SJSA1 (cell line): ENCODE results near the gene ASB4. TPM values are rescaled to one million over a fixed set of nuclear protein-coding genes. Genes with fewer than 3 reads are reported as not detected.

ENCODE experiments used
- DNase-seq, 2 experiments: peaks; one replicate each; pipeline ENCODE4 v3.0.0-alpha.2; 2015 to 2020; ENCODE audit warnings: low spot score in 2 of 2, low read depth in 1 of 2
- H3K27ac ChIP-seq: fragments of 250-450 bp; sonication (Bioruptor Pico); 2 replicates; pipeline ENCODE4 v1.5.1; 2020; ENCODE audit warnings: mild to moderate bottlenecking, moderate library complexity
- H3K27me3 ChIP-seq: fragments of 250-450 bp; sonication (Bioruptor Pico); replicated peaks from 2 replicates; pipeline ENCODE4 v1.5.1; 2020; ENCODE audit warnings: mild to moderate bottlenecking, moderate library complexity
- H3K36me3 ChIP-seq: fragments of 250-450 bp; sonication (Bioruptor Pico); 2 replicates; pipeline ENCODE4 v1.5.1; 2020; ENCODE audit warnings: mild to moderate bottlenecking
- H3K4me1 ChIP-seq: fragments of 250-450 bp; sonication (Bioruptor Pico); replicated peaks from 2 replicates; pipeline ENCODE4 v1.6.1; 2021; ENCODE audit warnings: mild to moderate bottlenecking
- H3K4me3 ChIP-seq: fragments of 250-450 bp; sonication (Bioruptor Pico); 2 replicates; pipeline ENCODE4 v1.5.1; 2020; ENCODE audit warnings: mild to moderate bottlenecking
- H3K9me3 ChIP-seq: fragments of 250-450 bp; sonication (Bioruptor Pico); replicated peaks from 2 replicates; pipeline ENCODE4 v1.5.1; 2020; ENCODE audit warnings: mild to moderate bottlenecking
- total RNA-seq: library from RNA; depleted of rRNA; stranded (reverse); fragments of >200 nt; shearing (Covaris generic); gene quantifications from 2 replicates; pipeline ENCODE4 v1.2.3, GENCODE V29; 2014

ASB4 gene
- total RNA-seq, 1 experiment from 2014 or later, result not detected

GRCh38 chr7:95560674-95561073 is 74.9 kb downstream of the ASB4 start:
- Histone ChIP-seq H3K36me3 (no peaks in the 10 kb centered on the region), H3K27me3 (0 out of 2 replicates have a peak, but pooled peaks cover 4% of the 10 kb centered on the region)

GRCh38 chr7:95569720-95570119 is 84.0 kb downstream of the ASB4 start:
- Histone ChIP-seq H3K4me1 (no peaks in the 10 kb centered on the region), H3K36me3 (no peaks in the 10 kb centered on the region), H3K27ac (no peak overlapping the region), H3K27me3 (no peaks in the 10 kb centered on the region), H3K4me3 (no peak overlapping the region), H3K9me3 (no peaks in the 10 kb centered on the region)
- no peak for DNase-seq

More at GRCh38 chr7:95560674-95561073, 74.9 kb downstream of the ASB4 start:
- H3K4me3 ChIP-seq, result no peak overlapping the region
- no peaks in the 10 kb centered on the region for H3K9me3 ChIP-seq
- no peak for DNase-seq
- no peak overlapping the region for H3K27ac ChIP-seq
- H3K4me1 ChIP-seq, result no peaks in the 10 kb centered on the region

GRCh38 chr7:95577137-95577536 is 91.4 kb downstream of the ASB4 start:
- Histone ChIP-seq H3K27ac (no peak overlapping the region), H3K27me3 (peaks cover 8% of the 10 kb centered on the region; the same call in 1 of the 2 replicates), H3K9me3 (no peaks in the 10 kb centered on the region), H3K4me1 (no peaks in the 10 kb centered on the region), H3K4me3 (no peak overlapping the region), H3K36me3 (no peaks in the 10 kb centered on the region)
- DNase-seq, result no peak

GRCh38 chr7:95578299-95578855 is 92.6 kb downstream of the ASB4 start:
- no peaks in the 10 kb centered on the region for H3K36me3 ChIP-seq
- H3K27ac ChIP-seq, result no peak overlapping the region

GRCh38 chr7:95579318-95579717 is 93.6 kb downstream of the ASB4 start:
- Histone ChIP-seq H3K36me3 (no peaks in the 10 kb centered on the region), H3K27ac (no peak overlapping the region), H3K4me1 (no peaks in the 10 kb centered on the region), H3K27me3 (peaks cover 11% of the 10 kb centered on the region; the same call in 1 of the 2 replicates), H3K9me3 (no peaks in the 10 kb centered on the region), H3K4me3 (no peak overlapping the region)
- DNase-seq, result no peak

More at GRCh38 chr7:95578299-95578855, 92.6 kb downstream of the ASB4 start:
- H3K4me1 ChIP-seq, result no peaks in the 10 kb centered on the region
- DNase-seq, result no peak
- peaks cover 8% of the 10 kb centered on the region; the same call in 1 of the 2 replicates for H3K27me3 ChIP-seq
- no peak overlapping the region for H3K4me3 ChIP-seq
- no peaks in the 10 kb centered on the region for H3K9me3 ChIP-seq

GRCh38 chr7:95581467-95581866 is 95.7 kb downstream of the ASB4 start:
- Histone ChIP-seq H3K36me3 (no peaks in the 10 kb centered on the region), H3K4me3 (no peak overlapping the region), H3K9me3 (no peaks in the 10 kb centered on the region), H3K4me1 (no peaks in the 10 kb centered on the region), H3K27ac (no peak overlapping the region), H3K27me3 (peaks cover 11% of the 10 kb centered on the region; the same call in 1 of the 2 replicates)
- no peak for DNase-seq

GRCh38 chr7:95582578-95583293 is 97.0 kb downstream of the ASB4 start:
- Histone ChIP-seq H3K27me3 (peaks cover 11% of the 10 kb centered on the region; the same call in 1 of the 2 replicates), H3K4me1 (no peaks in the 10 kb centered on the region), H3K9me3 (no peaks in the 10 kb centered on the region), H3K4me3 (no peak overlapping the region), H3K27ac (no peak overlapping the region), H3K36me3 (no peaks in the 10 kb centered on the region)
- DNase-seq, result no peak

- DNase-seq, result no peak
- no peak overlapping the region for H3K27ac ChIP-seq
- H3K27me3 ChIP-seq, result 0 out of 2 replicates have a peak, but pooled peaks cover 7% of the 10 kb centered on the region
- no peak overlapping the region for H3K4me3 ChIP-seq
- H3K4me1 ChIP-seq, result no peaks in the 10 kb centered on the region
- H3K9me3 ChIP-seq, result no peaks in the 10 kb centered on the region
- H3K36me3 ChIP-seq, result no peaks in the 10 kb centered on the region
These were observed 98.3 kb downstream of the ASB4 start for GRCh38 chr7:95583834-95584621.

GRCh38 chr7:95584769-95585425 is 99.2 kb downstream of the ASB4 start:
- Histone ChIP-seq H3K4me3 (no peak overlapping the region), H3K27ac (no peak overlapping the region), H3K36me3 (no peaks in the 10 kb centered on the region), H3K27me3 (0 out of 2 replicates have a peak, but pooled peaks cover 3% of the 10 kb centered on the region), H3K9me3 (no peaks in the 10 kb centered on the region), H3K4me1 (no peaks in the 10 kb centered on the region)
- DNase-seq, result no peak

GRCh38 chr7:95585426-95585789 is 99.7 kb downstream of the ASB4 start:
- no peak for DNase-seq
- no peaks in the 10 kb centered on the region for H3K4me1 ChIP-seq
- no peak overlapping the region for H3K27ac ChIP-seq
- H3K36me3 ChIP-seq, result no peaks in the 10 kb centered on the region
- H3K9me3 ChIP-seq, result no peaks in the 10 kb centered on the region
- H3K27me3 ChIP-seq, result 0 out of 2 replicates have a peak, but pooled peaks cover 3% of the 10 kb centered on the region
- H3K4me3 ChIP-seq, result no peak overlapping the region

GRCh38 chr7:95586951-95587301 is 101.2 kb downstream of the ASB4 start:
- H3K4me3 ChIP-seq, result no peak overlapping the region
- H3K4me1 ChIP-seq, result no peaks in the 10 kb centered on the region
- no peak overlapping the region for H3K27ac ChIP-seq
- no peaks in the 10 kb centered on the region for H3K36me3 ChIP-seq
- DNase-seq, result no peak
- H3K9me3 ChIP-seq, result no peaks in the 10 kb centered on the region
- 0 out of 2 replicates have a peak, but pooled peaks cover 3% of the 10 kb centered on the region for H3K27me3 ChIP-seq

GRCh38 chr7:95589031-95589430 is 103.3 kb downstream of the ASB4 start:
- Histone ChIP-seq H3K4me3 (no peak overlapping the region), H3K9me3 (no peaks in the 10 kb centered on the region)
- no peak for DNase-seq

GRCh38 chr7:95589766-95590165 is 104.0 kb downstream of the ASB4 start:
- H3K27me3 ChIP-seq, result no peaks in the 10 kb centered on the region; the same call in 1 of the 2 replicates

More at GRCh38 chr7:95589031-95589430, 103.3 kb downstream of the ASB4 start:
- H3K4me1 ChIP-seq, result no peaks in the 10 kb centered on the region
- H3K36me3 ChIP-seq, result no peaks in the 10 kb centered on the region
- no peaks in the 10 kb centered on the region; the same call in 1 of the 2 replicates for H3K27me3 ChIP-seq
- H3K27ac ChIP-seq, result no peak overlapping the region

More at GRCh38 chr7:95589766-95590165, 104.0 kb downstream of the ASB4 start:
- DNase-seq, result no peak
- no peaks in the 10 kb centered on the region for H3K9me3 ChIP-seq
- H3K4me1 ChIP-seq, result no peaks in the 10 kb centered on the region
- no peak overlapping the region for H3K4me3 ChIP-seq
- no peak overlapping the region for H3K27ac ChIP-seq
- H3K36me3 ChIP-seq, result no peaks in the 10 kb centered on the region
